ENCODE measurements around the gene SLC25A4. TPM values are rescaled to one million over a fixed set of nuclear protein-coding genes. Genes with fewer than 3 reads are reported as not detected.
A peak's percentile ranks its signal among the peaks of the same experiment; 100 is the strongest.
"Not testable (repeated sequence)": the region's sequence is repeated elsewhere in the genome, so short reads cannot be mapped to it uniquely, and the experiment has no call there.

The SLC25A4 gene
- total RNA-seq, 2 donors from 2014 or later = 3.1 to 8.1 TPM

- Mint-ChIP-seq H3K36me3 (peaks cover 8 to 20% of the 10 kb centered on the region in 2 donors), H3K9me3 (no peaks in the 10 kb centered on the region), H3K27ac (peak overlapping the region in 1 of 2 donors; percentile 39)
- ATAC-seq (no peak), DNase-seq (ENCODE audit: low spot score in 2 of 2) (no peak)
Observed at GRCh38 chr4:185194924-185195888, 52.1 kb downstream of the SLC25A4 start.

GRCh38 chr4:185196437-185196836, 53.4 kb downstream of the SLC25A4 start:
- no peak for ATAC-seq
- Mint-ChIP-seq H3K27ac (peak overlapping the region in 1 of 2 donors; percentile 29), H3K36me3 (peaks cover 0 to 23% of the 10 kb centered on the region in 2 donors), H3K9me3 (no peaks in the 10 kb centered on the region)
- no peak for DNase-seq (ENCODE audit: low spot score in 2 of 2)

GRCh38 chr4:185198189-185198588, 55.1 kb downstream of the SLC25A4 start:
- not testable (repeated sequence) for H3K9me3 Mint-ChIP-seq, ATAC-seq
- H3K36me3 Mint-ChIP-seq = peaks cover 5 to 29% of the 10 kb centered on the region in 2 donors

More at GRCh38 chr4:185198189-185198588, 55.1 kb downstream of the SLC25A4 start:
- DNase-seq (ENCODE audit: low spot score in 2 of 2); H3K27ac Mint-ChIP-seq: not testable (repeated sequence)

Other genes with a start within 250 kb of the SLC25A4 start
- not detected for gene HELT, start 124.8 kb upstream of the SLC25A4 start, total RNA-seq
- gene CFAP97, start 60.7 kb downstream of the SLC25A4 start, total RNA-seq = 10 to 100 TPM; 27.6 to 42.2 TPM
- 10 to 100 TPM in 1 of 2 donors, 1 to 10 TPM in 1; 9.8 to 19.9 TPM for gene SNX25, start 66.3 kb downstream of the SLC25A4 start, total RNA-seq

Data from activated naive CD4-positive, alpha-beta T cell treated with anti-CD3 and anti-CD28 coated beads, Interleukin-2, amount 50 U/mL, for 72 hours (primary cell).